Raji (cell line): Measurements from ENCODE around the gene OR1A1.

Experiments used
- POLR2A ChIP-seq: IDR thresholded peaks from 2 replicates; pipeline ENCODE4 v1.6.1; 2011; ENCODE audit warnings: low read depth, low read length, control low read depth; ENCODE audit not compliant: insufficient read depth

Gene OR1A1, protein sequence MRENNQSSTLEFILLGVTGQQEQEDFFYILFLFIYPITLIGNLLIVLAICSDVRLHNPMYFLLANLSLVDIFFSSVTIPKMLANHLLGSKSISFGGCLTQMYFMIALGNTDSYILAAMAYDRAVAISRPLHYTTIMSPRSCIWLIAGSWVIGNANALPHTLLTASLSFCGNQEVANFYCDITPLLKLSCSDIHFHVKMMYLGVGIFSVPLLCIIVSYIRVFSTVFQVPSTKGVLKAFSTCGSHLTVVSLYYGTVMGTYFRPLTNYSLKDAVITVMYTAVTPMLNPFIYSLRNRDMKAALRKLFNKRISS

DNA sequence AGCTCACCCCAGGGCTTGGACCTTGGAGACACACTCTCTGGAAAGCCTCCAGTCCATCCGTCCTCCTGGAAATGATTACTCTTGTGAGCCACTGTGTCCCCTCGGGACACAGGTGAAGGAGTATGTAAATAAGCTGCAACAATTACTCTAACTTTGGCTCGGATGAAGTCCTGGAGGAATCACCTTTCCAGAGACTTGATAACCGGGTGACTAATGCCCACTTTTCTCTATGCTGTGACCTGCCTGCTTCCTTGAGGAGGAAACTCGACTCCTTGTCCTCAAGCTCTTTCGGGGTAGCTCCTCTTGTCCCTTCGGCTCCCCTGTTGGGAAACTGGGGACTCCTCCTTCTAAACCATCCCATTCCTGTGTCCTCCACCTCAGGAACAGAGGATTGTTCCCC is at the start of gene OR1A1:
OR1A1 (plus strand) TSS at position 301 of the 400 bp plus-strand sequence. CDS start 7,954 bp downstream, outside the sequence.
- no peak for TF ChIP-seq POLR2A

DNA sequence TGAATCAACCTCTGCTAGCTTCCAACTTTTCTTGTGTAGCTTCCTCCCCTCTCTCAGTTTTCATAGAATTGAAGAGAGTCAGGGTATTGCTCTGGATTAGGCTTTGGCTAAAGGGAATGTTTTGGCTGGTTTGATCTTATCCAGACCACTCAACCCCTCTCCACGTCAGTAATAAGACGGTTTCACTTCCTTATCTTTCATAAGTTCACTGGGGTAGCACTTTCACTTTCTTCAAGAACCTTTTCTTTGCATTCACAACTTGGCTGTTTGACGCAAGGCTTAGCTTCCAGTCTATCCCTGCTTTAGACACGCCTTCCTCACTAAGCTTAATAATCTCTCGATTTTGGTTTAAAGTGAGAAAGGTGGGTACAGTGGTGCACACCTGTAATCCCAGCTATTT is 39.9 kb upstream of the OR1A1 start:
- no peak for TF ChIP-seq POLR2A

- no peak for TF ChIP-seq POLR2A
Observed at GRCh38 chr17:3189961-3190360, 17.5 kb upstream of the OR1A1 start.

DNA sequence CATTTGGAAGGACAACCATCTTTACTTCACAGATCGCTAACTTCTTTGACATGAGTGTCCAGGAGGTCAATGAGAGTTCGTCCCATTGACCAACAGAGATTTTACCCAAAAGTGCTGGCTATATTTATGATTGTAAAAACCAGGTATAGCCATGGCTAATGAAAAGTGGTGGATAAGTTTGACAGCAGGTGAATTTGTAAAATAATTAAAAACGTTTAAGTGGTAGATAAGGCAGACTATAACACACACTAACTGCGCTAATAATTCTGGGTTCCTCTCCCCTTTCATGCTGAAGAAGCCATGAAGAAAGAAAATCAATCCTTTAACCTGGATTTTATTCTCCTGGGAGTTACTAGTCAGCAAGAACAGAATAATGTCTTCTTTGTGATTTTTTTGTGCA is 10.2 kb upstream of the OR1A1 start, which contains the start of gene OR1A2:
OR1A2 (plus strand) TSS at position 301 of the 400 bp plus-strand sequence; CDS start at position 301, 0 bp downstream.
- TF ChIP-seq POLR2A = no peak

DNA sequence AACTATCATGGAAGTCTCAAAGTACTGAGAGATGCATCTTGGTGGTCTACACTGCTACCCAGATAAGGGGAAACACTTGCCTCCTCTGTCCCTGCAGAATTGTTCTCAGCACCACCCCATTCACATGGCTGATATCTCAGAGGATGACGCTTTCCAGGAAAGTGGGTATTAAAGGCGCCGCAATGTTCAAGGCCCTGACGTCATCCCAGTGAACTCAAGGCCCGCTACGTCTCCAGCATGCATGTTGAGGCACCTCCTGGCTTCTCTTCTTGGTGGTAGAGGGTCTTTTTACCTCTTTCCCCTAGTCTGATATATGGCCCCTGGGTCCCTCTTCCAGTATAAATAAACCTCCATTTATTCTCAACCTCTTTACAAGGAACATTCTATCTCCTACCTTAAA is 1.0 kb downstream of the OR1A1 start:
- no peak for TF ChIP-seq POLR2A

DNA sequence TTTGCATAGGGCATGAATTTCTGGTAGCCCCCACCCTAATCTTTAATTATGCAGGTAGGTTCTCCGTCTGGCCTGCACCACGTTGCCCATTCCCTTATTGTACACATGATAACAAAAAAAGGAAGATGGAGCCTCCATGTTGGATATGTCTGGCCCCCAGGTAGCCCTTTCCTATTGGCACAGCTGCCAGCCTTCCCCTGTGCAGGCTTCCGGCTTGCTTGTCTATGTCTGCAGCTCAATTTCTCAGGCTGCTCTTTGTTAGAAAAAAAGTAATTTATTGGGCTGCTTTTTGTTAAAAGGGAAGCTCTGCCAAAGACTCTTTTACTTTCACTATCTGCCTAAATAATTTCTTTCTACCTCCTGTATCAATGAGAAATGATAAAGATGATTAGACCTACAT is 5.5 kb downstream of the OR1A1 start:
- no peak for TF ChIP-seq POLR2A

DNA sequence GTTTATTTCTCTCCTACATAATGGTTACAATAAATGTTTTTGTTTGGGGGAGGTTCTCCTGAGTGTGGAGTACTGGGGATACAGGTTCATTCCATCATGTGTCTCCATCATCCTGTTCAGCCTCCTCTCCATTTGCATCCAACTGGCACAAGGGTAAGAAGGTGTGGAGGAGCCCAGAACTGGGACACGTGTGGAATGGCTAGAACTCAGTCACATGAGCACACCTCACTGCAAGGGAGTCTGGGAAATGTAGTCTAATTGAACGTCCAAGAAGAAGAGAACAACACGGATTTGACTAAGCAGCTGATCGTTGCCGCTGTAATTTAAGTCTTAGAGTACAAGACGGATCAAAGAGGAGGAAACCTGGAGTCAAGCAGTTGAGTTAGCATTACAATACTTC is 6.1 kb downstream of the OR1A1 start:
- TF ChIP-seq POLR2A = no peak

GRCh38 chr17:3221850-3222249 is 14.4 kb downstream of the OR1A1 start:
- TF ChIP-seq POLR2A = no peak

- no peak for TF ChIP-seq POLR2A
Observed at GRCh38 chr17:3222505-3222904, 15.0 kb downstream of the OR1A1 start.

GRCh38 chr17:3256575-3256974 is 49.1 kb downstream of the OR1A1 start:
- TF ChIP-seq POLR2A = no peak

- no peak for TF ChIP-seq POLR2A
Observed at GRCh38 chr17:3260163-3260562, 52.7 kb downstream of the OR1A1 start.

- TF ChIP-seq POLR2A = no peak
Observed at GRCh38 chr17:3260600-3260999, 53.1 kb downstream of the OR1A1 start.
